WTC11 (cell line): ENCODE results near the gene CNDP1. TPM values are rescaled to one million over a fixed set of nuclear protein-coding genes. Genes with fewer than 3 reads are reported as not detected.

Experiments used
- ATAC-seq: fragments of 200-7000 bp; cut with Tn5 transposase; 2 replicates; pipeline ENCODE4 v1.10.0; 2021; ENCODE audit warnings: mild to moderate bottlenecking, moderate library complexity
- CTCF ChIA-PET: fragments of 300-600 bp; sonication (Branson Sonifier 250); formaldehyde crosslinking; loops from one replicate; lab custom pipeline; 2021; ENCODE audit warnings: antibody characterized with exemption; lab: Charles Lee
- POLR2A ChIA-PET: fragments of 350-600 bp; sonication (Branson Sonifier 250); formaldehyde crosslinking; loops from one replicate; lab custom pipeline; 2021; ENCODE audit warnings: antibody characterized with exemption; lab: Charles Lee
- DNase-seq: peaks from one replicate; pipeline ENCODE4 v3.0.0; 2021; ENCODE audit warnings: low spot score
- H3K27ac Mint-ChIP-seq: 2 replicates; pipeline ENCODE4 v1.8.0; 2021; ENCODE audit warnings: mixed read lengths
- H3K27me3 Mint-ChIP-seq: 2 replicates; pipeline ENCODE4 v1.8.0; 2021; ENCODE audit warnings: low read depth, mild to moderate bottlenecking, moderate library complexity, mixed read lengths
- H3K36me3 Mint-ChIP-seq: 2 replicates; pipeline ENCODE4 v1.8.0; 2021; ENCODE audit warnings: mixed read lengths
- H3K4me1 Mint-ChIP-seq: 2 replicates; pipeline ENCODE4 v1.8.0; 2022; ENCODE audit warnings: mixed read lengths
- H3K4me3 Mint-ChIP-seq: 2 replicates; pipeline ENCODE4 v1.8.0; 2021; ENCODE audit warnings: mild to moderate bottlenecking, moderate library complexity, mixed read lengths
- H3K9me3 Mint-ChIP-seq: 2 replicates; pipeline ENCODE4 v1.8.0; 2021; ENCODE audit warnings: mixed read lengths
- FOXK1 ChIP-seq: sonication (generic); formaldehyde crosslinking; IDR thresholded peaks from 2 replicates; pipeline ENCODE4 v1.8.0; 2022; ENCODE audit warnings: mild to moderate bottlenecking, moderate library complexity, missing genetic modification reagents
- GABPB1 ChIP-seq: sonication (generic); formaldehyde crosslinking; IDR thresholded peaks from 2 replicates; pipeline ENCODE4 v1.8.1; 2023; ENCODE audit warnings: mild to moderate bottlenecking, missing genetic modification reagents
- NFE2L1 ChIP-seq: sonication (generic); formaldehyde crosslinking; IDR thresholded peaks from 2 replicates; pipeline ENCODE4 v1.8.1; 2023; ENCODE audit warnings: missing genetic modification reagents
- NR3C1 ChIP-seq: sonication (generic); formaldehyde crosslinking; conservative IDR thresholded peaks from 2 replicates; pipeline ENCODE4 v1.8.1; 2023; ENCODE audit warnings: low read depth, mild to moderate bottlenecking, missing genetic modification reagents
- SMAD3 ChIP-seq: sonication (generic); formaldehyde crosslinking; IDR thresholded peaks from 2 replicates; pipeline ENCODE4 v1.8.0; 2022; ENCODE audit warnings: missing genetic modification reagents, mild to moderate bottlenecking, borderline replicate concordance
- TP53 ChIP-seq: sonication (generic); formaldehyde crosslinking; IDR thresholded peaks from 2 replicates; pipeline ENCODE4 v1.8.1; 2023; ENCODE audit warnings: mild to moderate bottlenecking, missing genetic modification reagents
- ZNF121 ChIP-seq: sonication (generic); formaldehyde crosslinking; IDR thresholded peaks from 2 replicates; pipeline ENCODE4 v1.8.0; 2023; ENCODE audit warnings: missing genetic modification reagents
- ZNF219 ChIP-seq: sonication (generic); formaldehyde crosslinking; IDR thresholded peaks from 2 replicates; pipeline ENCODE4 v1.8.0; 2023; ENCODE audit warnings: missing genetic modification reagents, mild to moderate bottlenecking, borderline replicate concordance
- total RNA-seq: library from RNA; stranded (reverse); gene quantifications from 3 replicates; pipeline ENCODE4 v1.2.3, GENCODE V29; 2021
- TF ChIP-seq, protein P1 (sequence below): sonication (generic); formaldehyde crosslinking; conservative IDR thresholded peaks from 2 replicates; pipeline ENCODE4 v1.8.1; 2022; ENCODE audit warnings: mild to moderate bottlenecking, missing genetic modification reagents
- TF ChIP-seq, protein P2 (sequence below): sonication (generic); formaldehyde crosslinking; IDR thresholded peaks from 2 replicates; pipeline ENCODE4 v1.8.0; 2023; ENCODE audit warnings: missing genetic modification reagents, mild to moderate bottlenecking, borderline replicate concordance
- TF ChIP-seq, protein P3 (sequence below): sonication (generic); formaldehyde crosslinking; IDR thresholded peaks from 2 replicates; pipeline ENCODE4 v1.8.0; 2022; ENCODE audit warnings: mild to moderate bottlenecking, missing genetic modification reagents
- TF ChIP-seq, protein P4 (sequence below): sonication (generic); formaldehyde crosslinking; IDR thresholded peaks from 2 replicates; pipeline ENCODE4 v1.8.0; 2022; ENCODE audit warnings: mild to moderate bottlenecking, missing genetic modification reagents
- TF ChIP-seq, protein P5 (sequence below): sonication (generic); formaldehyde crosslinking; IDR thresholded peaks from 2 replicates; pipeline ENCODE4 v1.8.1; 2023; ENCODE audit warnings: mild to moderate bottlenecking, missing genetic modification reagents, moderate library complexity
- TF ChIP-seq, protein P6 (sequence below): sonication (generic); formaldehyde crosslinking; IDR thresholded peaks from 2 replicates; pipeline ENCODE4 v1.8.0; 2022; ENCODE audit warnings: mild to moderate bottlenecking, missing genetic modification reagents
- TF ChIP-seq, protein P7 (sequence below): fragments of 250-450 bp; sonication (Bioruptor Pico); conservative IDR thresholded peaks from 2 replicates; pipeline ENCODE4 v1.9.0; 2021; ENCODE audit warnings: mild to moderate bottlenecking

CNDP1 gene
- total RNA-seq, 1 experiment from 2014 or later = 0.28 TPM

DNA sequence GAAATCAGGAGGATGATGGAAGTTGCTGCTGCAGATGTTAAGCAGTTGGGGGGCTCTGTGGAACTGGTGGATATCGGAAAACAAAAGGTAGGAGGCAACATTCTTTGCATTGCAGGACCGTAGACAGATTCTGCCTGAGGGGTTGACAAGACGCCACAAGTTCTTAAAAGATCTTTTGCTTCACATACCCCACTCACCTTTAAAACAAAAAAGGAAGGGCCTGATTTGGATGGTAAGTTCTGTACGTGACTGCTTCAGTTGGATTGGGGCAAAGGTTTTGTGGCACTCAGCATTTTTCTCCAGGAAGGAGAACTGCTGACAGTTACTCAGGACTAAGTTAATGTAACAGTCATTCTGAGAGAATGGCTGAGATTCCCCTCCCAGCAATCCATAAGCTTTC is 32.9 kb upstream of the CNDP1 start:
- H3K27me3 Mint-ChIP-seq = no peaks in the 10 kb centered on the region
- no peak overlapping the region for H3K4me3 Mint-ChIP-seq
- ATAC-seq = no peak
- ChIA-PET POLR2A (no interaction called here), CTCF (no interaction called here)
- peaks cover 48% of the 10 kb centered on the region for H3K36me3 Mint-ChIP-seq
- TF ChIP-seq NR3C1 (no peak), ZNF219 (CRISPR knock-in tag) (no peak)
- TF ChIP-seq, protein P1, sequence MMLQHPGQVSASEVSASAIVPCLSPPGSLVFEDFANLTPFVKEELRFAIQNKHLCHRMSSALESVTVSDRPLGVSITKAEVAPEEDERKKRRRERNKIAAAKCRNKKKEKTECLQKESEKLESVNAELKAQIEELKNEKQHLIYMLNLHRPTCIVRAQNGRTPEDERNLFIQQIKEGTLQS = no peak
- TF ChIP-seq, protein P2, sequence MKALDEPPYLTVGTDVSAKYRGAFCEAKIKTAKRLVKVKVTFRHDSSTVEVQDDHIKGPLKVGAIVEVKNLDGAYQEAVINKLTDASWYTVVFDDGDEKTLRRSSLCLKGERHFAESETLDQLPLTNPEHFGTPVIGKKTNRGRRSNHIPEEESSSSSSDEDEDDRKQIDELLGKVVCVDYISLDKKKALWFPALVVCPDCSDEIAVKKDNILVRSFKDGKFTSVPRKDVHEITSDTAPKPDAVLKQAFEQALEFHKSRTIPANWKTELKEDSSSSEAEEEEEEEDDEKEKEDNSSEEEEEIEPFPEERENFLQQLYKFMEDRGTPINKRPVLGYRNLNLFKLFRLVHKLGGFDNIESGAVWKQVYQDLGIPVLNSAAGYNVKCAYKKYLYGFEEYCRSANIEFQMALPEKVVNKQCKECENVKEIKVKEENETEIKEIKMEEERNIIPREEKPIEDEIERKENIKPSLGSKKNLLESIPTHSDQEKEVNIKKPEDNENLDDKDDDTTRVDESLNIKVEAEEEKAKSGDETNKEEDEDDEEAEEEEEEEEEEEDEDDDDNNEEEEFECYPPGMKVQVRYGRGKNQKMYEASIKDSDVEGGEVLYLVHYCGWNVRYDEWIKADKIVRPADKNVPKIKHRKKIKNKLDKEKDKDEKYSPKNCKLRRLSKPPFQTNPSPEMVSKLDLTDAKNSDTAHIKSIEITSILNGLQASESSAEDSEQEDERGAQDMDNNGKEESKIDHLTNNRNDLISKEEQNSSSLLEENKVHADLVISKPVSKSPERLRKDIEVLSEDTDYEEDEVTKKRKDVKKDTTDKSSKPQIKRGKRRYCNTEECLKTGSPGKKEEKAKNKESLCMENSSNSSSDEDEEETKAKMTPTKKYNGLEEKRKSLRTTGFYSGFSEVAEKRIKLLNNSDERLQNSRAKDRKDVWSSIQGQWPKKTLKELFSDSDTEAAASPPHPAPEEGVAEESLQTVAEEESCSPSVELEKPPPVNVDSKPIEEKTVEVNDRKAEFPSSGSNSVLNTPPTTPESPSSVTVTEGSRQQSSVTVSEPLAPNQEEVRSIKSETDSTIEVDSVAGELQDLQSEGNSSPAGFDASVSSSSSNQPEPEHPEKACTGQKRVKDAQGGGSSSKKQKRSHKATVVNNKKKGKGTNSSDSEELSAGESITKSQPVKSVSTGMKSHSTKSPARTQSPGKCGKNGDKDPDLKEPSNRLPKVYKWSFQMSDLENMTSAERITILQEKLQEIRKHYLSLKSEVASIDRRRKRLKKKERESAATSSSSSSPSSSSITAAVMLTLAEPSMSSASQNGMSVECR (CRISPR knock-in tag) = no peak
- TF ChIP-seq, protein P3, sequence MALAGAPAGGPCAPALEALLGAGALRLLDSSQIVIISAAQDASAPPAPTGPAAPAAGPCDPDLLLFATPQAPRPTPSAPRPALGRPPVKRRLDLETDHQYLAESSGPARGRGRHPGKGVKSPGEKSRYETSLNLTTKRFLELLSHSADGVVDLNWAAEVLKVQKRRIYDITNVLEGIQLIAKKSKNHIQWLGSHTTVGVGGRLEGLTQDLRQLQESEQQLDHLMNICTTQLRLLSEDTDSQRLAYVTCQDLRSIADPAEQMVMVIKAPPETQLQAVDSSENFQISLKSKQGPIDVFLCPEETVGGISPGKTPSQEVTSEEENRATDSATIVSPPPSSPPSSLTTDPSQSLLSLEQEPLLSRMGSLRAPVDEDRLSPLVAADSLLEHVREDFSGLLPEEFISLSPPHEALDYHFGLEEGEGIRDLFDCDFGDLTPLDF (CRISPR knock-in tag) = no peak
- TF ChIP-seq, all 79 proteins: peak for 0
- Mint-ChIP-seq H3K9me3 (no peaks in the 10 kb centered on the region), H3K27ac (peak overlapping the region; percentile 95), H3K4me1 (peaks cover 52% of the 10 kb centered on the region)
- DNase-seq = no peak

DNA sequence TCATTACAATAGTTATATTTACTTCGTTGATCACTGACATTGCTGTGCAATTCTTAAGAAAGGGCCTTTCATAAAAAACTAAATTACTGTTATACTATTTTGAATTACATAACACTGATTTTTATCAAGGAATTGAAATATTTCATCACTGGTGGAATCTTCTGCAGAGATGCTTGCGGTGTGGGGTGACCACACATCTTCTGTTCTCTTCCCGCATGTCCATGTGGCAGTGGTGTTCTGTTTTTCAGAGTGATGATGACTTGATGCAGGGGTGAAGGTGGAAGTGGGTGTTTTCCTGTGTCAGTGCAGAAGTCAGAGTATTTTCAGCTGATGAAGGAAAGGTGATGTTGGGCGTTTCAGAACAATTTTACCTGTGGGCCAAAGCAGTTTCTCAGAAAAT is 31.2 kb upstream of the CNDP1 start:
- no peak for ATAC-seq
- Mint-ChIP-seq H3K36me3 (peaks cover 61% of the 10 kb centered on the region), H3K27me3 (no peaks in the 10 kb centered on the region), H3K4me1 (peaks cover 56% of the 10 kb centered on the region), H3K4me3 (no peak overlapping the region), H3K27ac (peak overlapping the region; percentile 50; the same call in 1 of the 2 replicates), H3K9me3 (no peaks in the 10 kb centered on the region)
- TF ChIP-seq TP53 (CRISPR knock-in tag) = no peak
- TF ChIP-seq, protein P1 = no peak
- TF ChIP-seq, protein P4, sequence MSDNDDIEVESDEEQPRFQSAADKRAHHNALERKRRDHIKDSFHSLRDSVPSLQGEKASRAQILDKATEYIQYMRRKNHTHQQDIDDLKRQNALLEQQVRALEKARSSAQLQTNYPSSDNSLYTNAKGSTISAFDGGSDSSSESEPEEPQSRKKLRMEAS (CRISPR knock-in tag) = no peak
- TF ChIP-seq, protein P5, sequence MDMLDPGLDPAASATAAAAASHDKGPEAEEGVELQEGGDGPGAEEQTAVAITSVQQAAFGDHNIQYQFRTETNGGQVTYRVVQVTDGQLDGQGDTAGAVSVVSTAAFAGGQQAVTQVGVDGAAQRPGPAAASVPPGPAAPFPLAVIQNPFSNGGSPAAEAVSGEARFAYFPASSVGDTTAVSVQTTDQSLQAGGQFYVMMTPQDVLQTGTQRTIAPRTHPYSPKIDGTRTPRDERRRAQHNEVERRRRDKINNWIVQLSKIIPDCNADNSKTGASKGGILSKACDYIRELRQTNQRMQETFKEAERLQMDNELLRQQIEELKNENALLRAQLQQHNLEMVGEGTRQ (CRISPR knock-in tag) = no peak
- TF ChIP-seq ZNF121 (CRISPR knock-in tag) = no peak
- no peak for TF ChIP-seq GABPB1 (CRISPR knock-in tag)
- TF ChIP-seq SMAD3 (CRISPR knock-in tag) = no peak
- TF ChIP-seq, protein P6, sequence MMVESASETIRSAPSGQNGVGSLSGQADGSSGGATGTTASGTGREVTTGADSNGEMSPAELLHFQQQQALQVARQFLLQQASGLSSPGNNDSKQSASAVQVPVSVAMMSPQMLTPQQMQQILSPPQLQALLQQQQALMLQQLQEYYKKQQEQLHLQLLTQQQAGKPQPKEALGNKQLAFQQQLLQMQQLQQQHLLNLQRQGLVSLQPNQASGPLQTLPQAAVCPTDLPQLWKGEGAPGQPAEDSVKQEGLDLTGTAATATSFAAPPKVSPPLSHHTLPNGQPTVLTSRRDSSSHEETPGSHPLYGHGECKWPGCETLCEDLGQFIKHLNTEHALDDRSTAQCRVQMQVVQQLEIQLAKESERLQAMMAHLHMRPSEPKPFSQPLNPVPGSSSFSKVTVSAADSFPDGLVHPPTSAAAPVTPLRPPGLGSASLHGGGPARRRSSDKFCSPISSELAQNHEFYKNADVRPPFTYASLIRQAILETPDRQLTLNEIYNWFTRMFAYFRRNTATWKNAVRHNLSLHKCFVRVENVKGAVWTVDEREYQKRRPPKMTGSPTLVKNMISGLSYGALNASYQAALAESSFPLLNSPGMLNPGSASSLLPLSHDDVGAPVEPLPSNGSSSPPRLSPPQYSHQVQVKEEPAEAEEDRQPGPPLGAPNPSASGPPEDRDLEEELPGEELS (CRISPR knock-in tag) = no peak
- no peak for TF ChIP-seq FOXK1 (CRISPR knock-in tag)
- no peak for TF ChIP-seq NFE2L1 (CRISPR knock-in tag)
- TF ChIP-seq, protein P7, sequence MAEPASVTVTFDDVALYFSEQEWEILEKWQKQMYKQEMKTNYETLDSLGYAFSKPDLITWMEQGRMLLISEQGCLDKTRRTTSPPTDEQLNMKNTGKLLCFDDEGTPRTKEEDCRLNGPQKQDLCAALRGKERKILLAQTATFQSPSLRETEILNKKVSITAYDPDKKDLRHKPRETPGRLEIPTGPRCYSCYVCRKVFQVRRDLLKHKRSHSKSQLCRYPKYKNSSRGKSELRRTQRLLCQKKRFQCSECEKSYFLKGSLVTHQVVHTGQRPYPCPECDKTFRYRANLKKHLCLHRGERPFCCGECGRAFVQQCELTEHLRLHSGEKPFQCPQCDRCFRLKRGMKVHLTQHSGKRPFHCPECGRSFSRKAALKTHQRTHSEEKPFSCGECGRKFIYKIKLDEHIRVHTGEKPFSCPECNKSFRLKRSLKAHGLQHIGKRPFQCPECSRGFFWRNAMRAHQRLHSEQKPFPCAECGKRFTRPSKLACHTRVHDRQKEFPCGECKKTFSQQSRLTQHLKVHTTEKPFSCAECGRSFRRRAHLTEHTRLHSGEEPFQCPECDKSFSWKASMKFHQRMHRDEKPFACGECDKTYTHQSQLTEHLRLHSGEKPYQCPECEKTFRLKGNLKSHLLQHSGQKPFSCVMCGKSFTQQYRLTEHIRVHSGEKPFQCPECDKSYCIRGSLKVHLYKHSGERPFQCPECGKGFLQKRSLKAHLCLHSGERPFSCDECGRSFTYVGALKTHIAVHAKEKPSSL (CRISPR knock-in tag) = no peak
- TF ChIP-seq, protein P3 (CRISPR knock-in tag) = no peak
- no peak for DNase-seq
- ChIA-PET POLR2A (interaction anchor here (0.7 kb wide), 1 partner anchor 143 kb away, joined by 3 read pairs; no protein-coding TSS in a partner anchor), CTCF (interaction anchor here (1.5 kb wide), 1 partner anchor 49 kb away, joined by 4 read pairs; no protein-coding TSS in a partner anchor)
